Tibial nerve (tissue), 4 donors: Measurements from ENCODE around the gene ZNF319. TPM values are rescaled to one million over a fixed set of nuclear protein-coding genes. Genes with fewer than 3 reads are reported as not detected.
A peak's percentile ranks its signal among the peaks of the same experiment; 100 is the strongest.

Source experiments
- DNase-seq, 2 donors: peaks; one replicate each; pipeline ENCODE4 v3.0.0-alpha.2; 2019; ENCODE audit warnings: low spot score in 2 of 2
- H3K27ac ChIP-seq, 4 donors: fragments of 200-600 bp; sonication (generic) in 3 of 4; one replicate each; pipeline ENCODE4 v1.5.1; 2017 to 2019; ENCODE audit warnings: mild to moderate bottlenecking in 1 of 4
- H3K27me3 ChIP-seq, 2 donors: fragments of 200-600 bp; sonication (generic) in 1 of 2; one replicate each; pipeline versions ENCODE4 v1.5.1 to v1.6.0; 2017 to 2019
- H3K36me3 ChIP-seq, 3 donors: fragments of 200-600 bp; sonication (generic); one replicate each; pipeline ENCODE4 v1.5.1; 2018 to 2019
- H3K4me1 ChIP-seq, 4 donors: fragments of 200-600 bp; sonication (generic) in 3 of 4; one replicate each; pipeline ENCODE4 v1.5.1; 2017 to 2019
- H3K4me3 ChIP-seq, 4 donors: fragments of 200-600 bp; sonication (generic) in 3 of 4; one replicate each; pipeline ENCODE4 v1.5.1; 2017 to 2019; ENCODE audit warnings: mild to moderate bottlenecking in 1 of 4, moderate library complexity in 1 of 4
- H3K9me3 ChIP-seq, 4 donors: fragments of 200-600 bp; sonication (generic) in 3 of 4; one replicate each; pipeline ENCODE4 v1.5.1; 2017 to 2019
- EP300 ChIP-seq, 2 donors: sonication (generic); formaldehyde crosslinking; IDR thresholded peaks; one replicate each; pipeline ENCODE4 v1.6.1; 2017; ENCODE audit warnings: antibody characterized with exemption in 2 of 2, mild to moderate bottlenecking in 1 of 2
- POLR2A ChIP-seq, 2 donors: fragments of 450-650 bp; IDR thresholded peaks; one replicate each; pipeline ENCODE4 v1.6.1; 2017; ENCODE audit warnings: antibody characterized with exemption in 2 of 2, mild to moderate bottlenecking in 2 of 2, moderate library complexity in 2 of 2
- WGBS, 2 donors: methylation state at CpG; one replicate each; pipeline ENCODE4 v1.1.5; 2018; 5-methylcytosine and 5-hydroxymethylcytosine counted together
- total RNA-seq, 4 donors: library from RNA; depleted of rRNA; stranded (reverse); fragments of >200 nt; gene quantifications; one replicate each; pipeline ENCODE4 v1.1.0, GENCODE V29; 2016
- TF ChIP-seq, protein P1 (sequence below), 5 experiments: fragments of 200-600 bp in 3 of 5; fragments of 450-650 bp in 2 of 5; sonication (generic) in 3 of 5; IDR thresholded peaks; one replicate each; pipeline ENCODE4 v1.5.1; 2016 to 2019; ENCODE audit warnings: antibody characterized with exemption in 5 of 5, mild to moderate bottlenecking in 3 of 5, moderate library complexity in 2 of 5

ZNF319 gene
- total RNA-seq, 4 donors from 2014 or later: 7.5 to 11.6 (median 9.1) TPM

DNA sequence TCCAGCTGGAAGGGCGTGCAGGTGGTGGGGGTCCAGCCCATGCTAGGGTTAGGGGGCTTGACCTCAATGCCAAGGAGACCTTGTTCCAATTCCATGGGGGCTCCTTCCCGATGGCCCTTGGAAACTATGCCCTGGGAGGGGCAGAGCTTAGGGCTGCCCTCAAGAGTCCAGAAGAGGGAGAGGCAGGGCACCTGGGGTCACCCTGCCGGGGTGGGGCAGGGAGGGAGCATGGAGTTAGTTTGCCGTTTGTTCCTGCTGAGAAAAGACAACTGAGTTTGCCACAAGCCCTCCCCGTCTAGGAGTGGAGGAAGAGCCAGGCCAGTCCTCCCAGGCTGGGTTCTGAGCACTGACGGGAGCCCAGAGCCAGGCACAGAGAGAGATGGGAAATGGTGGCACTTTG, 46.5 kb upstream of the ZNF319 start:
- Histone ChIP-seq H3K27ac (peak overlapping the region; percentile 47 to 87 (median 73)), H3K36me3 (peaks cover 0 to 35% (median 0%) of the 10 kb centered on the region in 3 donors), H3K9me3 (no peaks in the 10 kb centered on the region), H3K4me3 (no peak overlapping the region), H3K4me1 (peaks cover 0 to 51% (median 22%) of the 10 kb centered on the region in 4 donors), H3K27me3 (no peaks in the 10 kb centered on the region)
- TF ChIP-seq POLR2A (IDR thresholded peaks at IDR 0.05): no peak
- TF ChIP-seq, protein P1, sequence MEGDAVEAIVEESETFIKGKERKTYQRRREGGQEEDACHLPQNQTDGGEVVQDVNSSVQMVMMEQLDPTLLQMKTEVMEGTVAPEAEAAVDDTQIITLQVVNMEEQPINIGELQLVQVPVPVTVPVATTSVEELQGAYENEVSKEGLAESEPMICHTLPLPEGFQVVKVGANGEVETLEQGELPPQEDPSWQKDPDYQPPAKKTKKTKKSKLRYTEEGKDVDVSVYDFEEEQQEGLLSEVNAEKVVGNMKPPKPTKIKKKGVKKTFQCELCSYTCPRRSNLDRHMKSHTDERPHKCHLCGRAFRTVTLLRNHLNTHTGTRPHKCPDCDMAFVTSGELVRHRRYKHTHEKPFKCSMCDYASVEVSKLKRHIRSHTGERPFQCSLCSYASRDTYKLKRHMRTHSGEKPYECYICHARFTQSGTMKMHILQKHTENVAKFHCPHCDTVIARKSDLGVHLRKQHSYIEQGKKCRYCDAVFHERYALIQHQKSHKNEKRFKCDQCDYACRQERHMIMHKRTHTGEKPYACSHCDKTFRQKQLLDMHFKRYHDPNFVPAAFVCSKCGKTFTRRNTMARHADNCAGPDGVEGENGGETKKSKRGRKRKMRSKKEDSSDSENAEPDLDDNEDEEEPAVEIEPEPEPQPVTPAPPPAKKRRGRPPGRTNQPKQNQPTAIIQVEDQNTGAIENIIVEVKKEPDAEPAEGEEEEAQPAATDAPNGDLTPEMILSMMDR (IDR thresholded peaks at IDR 0.05): no peak
- TF ChIP-seq EP300 (IDR thresholded peaks at IDR 0.05): no peak
- WGBS, 2 donors: 42 to 46% methylated on average over 4 to 6 of the region's 6 CpGs
- no peak for DNase-seq

DNA sequence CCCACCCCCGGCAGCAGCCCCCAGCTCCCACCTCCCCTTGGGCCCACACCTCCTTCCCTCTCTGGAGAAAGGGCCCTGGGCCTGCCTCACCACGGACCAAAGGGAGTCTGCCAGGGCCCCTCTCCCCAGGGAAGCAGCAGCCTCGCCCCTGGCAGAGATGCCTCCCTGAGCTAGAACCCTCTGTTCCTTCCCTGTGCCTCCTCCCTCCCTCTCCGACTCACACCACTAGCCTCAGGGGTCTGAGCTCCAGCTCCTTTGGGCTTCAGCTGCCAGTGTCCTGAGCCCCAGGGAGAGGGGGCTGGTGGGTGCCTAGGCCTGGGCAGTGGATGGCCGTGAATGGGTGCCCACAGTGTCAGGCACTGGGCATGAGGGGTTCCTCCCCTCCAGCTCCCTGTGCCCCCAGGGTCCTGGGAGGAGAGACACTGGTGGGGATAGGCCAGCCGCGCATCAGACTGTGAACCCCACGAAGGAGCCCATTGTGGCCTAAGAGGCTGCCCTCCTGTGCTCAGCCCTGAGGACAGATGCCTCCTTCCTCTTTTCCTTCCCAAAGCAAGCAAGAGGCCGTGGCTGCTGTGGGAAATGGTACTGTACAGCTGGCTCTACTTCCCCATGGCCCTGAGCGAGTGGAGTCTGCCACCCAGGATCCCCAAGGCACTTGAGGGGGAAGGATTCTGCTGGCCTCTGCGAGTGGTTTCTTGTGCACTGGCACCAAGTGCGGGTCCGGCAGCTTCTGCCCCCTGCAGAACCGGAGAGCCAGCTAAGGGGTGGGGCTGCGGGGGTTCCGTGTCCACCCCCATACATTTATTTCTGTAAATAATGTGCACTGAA, 45.8 kb upstream of the ZNF319 start:
- no peak for TF ChIP-seq POLR2A (IDR thresholded peaks at IDR 0.05)
- TF ChIP-seq, protein P1 (IDR thresholded peaks at IDR 0.05): no peak
- no peak for TF ChIP-seq EP300 (IDR thresholded peaks at IDR 0.05)
- Histone ChIP-seq H3K36me3 (peaks cover 0 to 41% (median 0%) of the 10 kb centered on the region in 3 donors), H3K9me3 (no peaks in the 10 kb centered on the region), H3K4me3 (no peak overlapping the region), H3K4me1 (peaks cover 0 to 51% (median 22%) of the 10 kb centered on the region in 4 donors), H3K27ac (peak overlapping the region; percentile 47 to 87 (median 73)), H3K27me3 (no peaks in the 10 kb centered on the region)
- no peak for DNase-seq
- 35 to 46% methylated on average over 14 of the region's 16 CpGs for WGBS, 2 donors

DNA sequence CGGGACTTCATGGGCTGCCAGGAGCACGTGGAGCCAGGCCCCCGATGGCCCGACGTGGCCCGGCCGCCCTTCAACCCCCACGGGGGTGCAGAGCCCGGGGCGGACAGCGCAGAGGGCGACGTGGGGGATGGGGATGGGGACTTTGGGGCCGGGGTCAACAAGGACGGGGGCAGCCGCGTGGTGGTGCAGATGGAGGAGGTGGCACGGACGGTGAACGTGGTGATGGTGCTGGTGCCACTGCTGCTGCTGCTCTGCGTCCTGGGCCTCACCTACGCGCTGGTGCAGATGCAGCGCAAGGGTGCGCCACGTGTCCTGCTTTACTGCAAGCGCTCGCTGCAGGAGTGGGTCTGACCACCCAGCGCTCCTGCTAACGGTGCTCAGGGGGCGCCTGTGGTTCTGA, 44.6 kb upstream of the ZNF319 start:
- H3K4me3 ChIP-seq: no peak overlapping the region
- peaks cover 0 to 53% (median 0%) of the 10 kb centered on the region in 3 donors for H3K36me3 ChIP-seq
- H3K4me1 ChIP-seq: peaks cover 0 to 51% (median 22%) of the 10 kb centered on the region in 4 donors
- TF ChIP-seq, protein P1 (IDR thresholded peaks at IDR 0.05): no peak
- TF ChIP-seq EP300 (IDR thresholded peaks at IDR 0.05) (no peak), POLR2A (IDR thresholded peaks at IDR 0.05) (no peak)
- 73 to 75% methylated on average over 31 of the region's 31 CpGs for WGBS, 2 donors
- DNase-seq: no peak
- peak overlapping the region in 2 of 4 donors; percentile 86 to 87 for H3K27ac ChIP-seq
- H3K9me3 ChIP-seq: no peaks in the 10 kb centered on the region
- H3K27me3 ChIP-seq: no peaks in the 10 kb centered on the region

DNA sequence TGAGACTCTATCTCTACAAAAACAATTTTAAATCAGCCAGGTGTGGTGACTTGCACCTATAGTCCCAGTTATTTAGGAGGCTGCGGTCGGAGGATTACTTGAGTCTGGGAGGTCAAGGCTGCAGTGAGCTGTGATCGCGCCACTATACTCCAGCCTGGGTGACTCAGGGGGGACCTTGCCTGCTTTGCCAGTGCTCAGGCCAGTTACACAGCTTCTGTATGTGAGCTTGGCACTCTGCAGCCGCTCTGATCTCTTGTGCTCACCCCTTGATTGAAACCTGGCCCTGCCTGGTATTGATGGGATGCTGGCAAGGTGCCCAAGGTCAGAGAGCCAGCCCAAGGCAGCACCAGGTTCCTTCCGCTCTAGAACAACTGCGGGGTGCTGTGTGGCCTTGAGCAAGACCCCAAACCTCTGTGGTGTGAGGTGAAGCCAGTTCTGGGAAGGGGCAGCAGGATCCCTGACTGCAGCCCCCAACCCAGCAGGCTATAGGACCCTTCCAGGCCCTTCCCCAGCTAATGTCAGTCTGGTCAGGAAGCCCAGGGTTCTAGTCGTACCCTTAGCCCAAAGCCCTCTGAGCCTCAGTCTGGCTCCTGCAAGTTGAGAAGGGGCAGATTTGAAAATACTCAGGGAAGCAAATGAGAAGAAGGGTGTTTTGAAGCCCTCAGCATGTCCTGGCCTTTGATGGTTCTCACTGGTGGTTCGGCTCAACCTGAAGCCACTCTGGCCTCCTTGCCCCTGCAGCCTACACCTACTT, 44.0 kb upstream of the ZNF319 start:
- Histone ChIP-seq H3K27me3 (no peaks in the 10 kb centered on the region), H3K9me3 (no peaks in the 10 kb centered on the region), H3K4me3 (no peak overlapping the region), H3K4me1 (peaks cover 0 to 45% (median 22%) of the 10 kb centered on the region in 4 donors), H3K36me3 (peaks cover 0 to 60% (median 0%) of the 10 kb centered on the region in 3 donors), H3K27ac (peak overlapping the region in 2 of 4 donors; percentile 8 to 87)
- no peak for TF ChIP-seq POLR2A (IDR thresholded peaks at IDR 0.05)
- TF ChIP-seq EP300 (IDR thresholded peaks at IDR 0.05): no peak
- TF ChIP-seq, protein P1 (IDR thresholded peaks at IDR 0.05): no peak
- no peak for DNase-seq
- 74 to 77% methylated on average over 8 to 9 of the region's 9 CpGs for WGBS, 2 donors
